ENCODE measurements around the gene CFTR.
"Not testable (repeated sequence)": the region's sequence is repeated elsewhere in the genome, so short reads cannot be mapped to it uniquely, and the experiment has no call there.

Gene CFTR

GRCh38 chr7:117493460-117493859 lies 13.6 kb downstream of the CFTR start:
- no peak for DNase-seq (ENCODE audit: low read depth in 1 of 2, low spot score in 1 of 2)

GRCh38 chr7:117495308-117495707 lies 15.5 kb downstream of the CFTR start:
- DNase-seq (ENCODE audit: low read depth in 1 of 2, low spot score in 1 of 2) = no peak

- DNase-seq (ENCODE audit: low read depth in 1 of 2, low spot score in 1 of 2) = no peak
Observed at GRCh38 chr7:117502331-117502730, 22.5 kb downstream of the CFTR start.

GRCh38 chr7:117505238-117505637 lies 25.4 kb downstream of the CFTR start:
- DNase-seq (ENCODE audit: low read depth in 1 of 2, low spot score in 1 of 2) = no peak

- DNase-seq (ENCODE audit: low read depth in 1 of 2, low spot score in 1 of 2) = no peak
Observed at GRCh38 chr7:117508676-117509075, 28.9 kb downstream of the CFTR start.

- not testable (repeated sequence) for DNase-seq (ENCODE audit: low read depth in 1 of 2, low spot score in 1 of 2)
Observed at GRCh38 chr7:117517194-117517593, 37.4 kb downstream of the CFTR start.

GRCh38 chr7:117530390-117530789 lies 50.6 kb downstream of the CFTR start:
- no peak for DNase-seq (ENCODE audit: low read depth in 1 of 2, low spot score in 1 of 2)

GRCh38 chr7:117531595-117532244 lies 51.9 kb downstream of the CFTR start:
- no peak for DNase-seq (ENCODE audit: low read depth in 1 of 2, low spot score in 1 of 2)

- DNase-seq (ENCODE audit: low read depth in 1 of 2, low spot score in 1 of 2) = no peak
Observed at GRCh38 chr7:117538053-117538452, 58.2 kb downstream of the CFTR start.

GRCh38 chr7:117544061-117544460 lies 64.2 kb downstream of the CFTR start:
- no peak for DNase-seq (ENCODE audit: low read depth in 1 of 2, low spot score in 1 of 2)

GRCh38 chr7:117548035-117548434 lies 68.2 kb downstream of the CFTR start:
- DNase-seq (ENCODE audit: low read depth in 1 of 2, low spot score in 1 of 2) = no peak

- no peak for DNase-seq (ENCODE audit: low read depth in 1 of 2, low spot score in 1 of 2)
Observed at GRCh38 chr7:117550625-117551024, 70.8 kb downstream of the CFTR start.

- DNase-seq (ENCODE audit: low read depth in 1 of 2, low spot score in 1 of 2) = no peak
Observed at GRCh38 chr7:117552660-117553059, 72.8 kb downstream of the CFTR start.

GRCh38 chr7:117555260-117555659 lies 75.4 kb downstream of the CFTR start:
- no peak for DNase-seq (ENCODE audit: low read depth in 1 of 2, low spot score in 1 of 2)

GRCh38 chr7:117559391-117559790 lies 79.6 kb downstream of the CFTR start:
- no peak for DNase-seq (ENCODE audit: low read depth in 1 of 2, low spot score in 1 of 2)

- no peak for DNase-seq (ENCODE audit: low read depth in 1 of 2, low spot score in 1 of 2)
Observed at GRCh38 chr7:117560030-117560429, 80.2 kb downstream of the CFTR start.

GRCh38 chr7:117562759-117563158 lies 82.9 kb downstream of the CFTR start:
- no peak for DNase-seq (ENCODE audit: low read depth in 1 of 2, low spot score in 1 of 2)

- no peak for DNase-seq (ENCODE audit: low read depth in 1 of 2, low spot score in 1 of 2)
Observed at GRCh38 chr7:117564080-117564479, 84.3 kb downstream of the CFTR start.

GRCh38 chr7:117564627-117565026 lies 84.8 kb downstream of the CFTR start:
- DNase-seq (ENCODE audit: low read depth in 1 of 2, low spot score in 1 of 2) = no peak

GRCh38 chr7:117565226-117565625 lies 85.4 kb downstream of the CFTR start:
- no peak for DNase-seq (ENCODE audit: low read depth in 1 of 2, low spot score in 1 of 2)

GRCh38 chr7:117567781-117568180 lies 88.0 kb downstream of the CFTR start:
- no peak for DNase-seq (ENCODE audit: low read depth in 1 of 2, low spot score in 1 of 2)

GRCh38 chr7:117572856-117573620 lies 93.2 kb downstream of the CFTR start:
- no peak for DNase-seq (ENCODE audit: low read depth in 1 of 2, low spot score in 1 of 2)

GRCh38 chr7:117581424-117581823 lies 101.6 kb downstream of the CFTR start:
- no peak for DNase-seq (ENCODE audit: low read depth in 1 of 2, low spot score in 1 of 2)
